GM21423 (cell line): ENCODE measurements around the gene SAC3D1.
"Not testable (repeated sequence)": the region's sequence is repeated elsewhere in the genome, so short reads cannot be mapped to it uniquely, and the experiment has no call there.

Experiments
- ATAC-seq: cut with Tn5 transposase; IDR thresholded peaks from one replicate; pipeline ENCODE4 v1.9.1; 2021; ENCODE audit warnings: mild to moderate bottlenecking, moderate library complexity; ENCODE audit not compliant: unreplicated experiment

SAC3D1 gene

GRCh38 chr11:65040847-65041622 is at the start of gene SAC3D1:
Gene SAC3D1 (plus strand): TSS chr11:65041210. CDS start chr11:65041293, 83 bp downstream.
- ATAC-seq = peak; percentile 85

- no peak for ATAC-seq
Measured at GRCh38 chr11:64994318-64994717, 46.7 kb upstream of the SAC3D1 start.

DNA sequence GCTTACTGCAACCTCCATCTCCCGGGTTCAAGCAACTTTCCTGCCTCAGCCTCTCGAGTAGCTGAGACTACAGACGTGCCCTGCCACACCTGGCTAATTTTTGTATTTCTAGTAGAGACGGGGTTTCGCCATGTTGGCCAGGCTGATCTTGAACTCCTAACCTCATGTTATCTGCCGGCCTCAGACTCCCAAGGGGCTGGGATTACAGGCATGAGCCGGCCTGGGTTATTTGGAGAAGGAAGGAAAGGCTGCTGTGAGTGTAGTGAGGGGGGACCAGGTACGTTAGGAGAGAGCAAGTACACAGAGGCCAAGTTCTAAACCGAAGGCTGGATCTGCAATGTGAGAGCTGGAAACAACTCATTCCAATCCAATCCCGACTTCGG is 44.7 kb upstream of the SAC3D1 start:
- ATAC-seq = no peak

DNA sequence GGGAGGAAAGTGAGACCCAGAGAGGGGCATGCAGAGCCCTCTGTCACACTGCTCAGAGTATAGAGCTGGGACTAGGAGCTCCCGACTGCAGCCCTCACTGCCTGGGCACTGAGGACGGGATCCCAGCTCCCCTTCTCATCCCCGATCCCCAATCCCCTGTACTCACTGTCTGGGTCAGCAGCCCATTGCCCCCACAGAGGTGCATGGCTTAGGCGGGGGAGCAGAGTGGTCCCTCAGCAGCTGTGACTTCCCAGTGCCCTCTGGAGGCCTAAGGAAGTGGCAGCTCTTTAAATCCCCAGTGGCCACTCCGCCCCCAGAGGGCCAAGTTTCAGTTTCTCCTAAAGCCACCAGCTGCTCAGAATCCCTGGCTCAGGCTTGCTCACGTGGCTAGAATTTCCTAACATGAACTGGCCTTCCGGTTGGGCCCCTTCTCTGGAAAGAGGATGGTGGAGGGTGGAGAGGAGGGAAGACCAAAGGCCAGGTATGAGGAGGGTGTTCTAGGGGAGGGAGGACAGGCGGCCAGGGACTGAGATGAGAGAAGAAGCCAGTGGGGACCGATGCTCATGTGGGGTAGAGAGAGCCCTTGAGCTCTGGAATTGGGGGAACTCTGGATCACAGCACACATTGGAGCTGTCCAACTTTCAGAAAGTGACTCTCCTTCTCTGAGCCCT is 44.2 kb upstream of the SAC3D1 start, which contains the start of gene BATF2:
Gene BATF2, minus strand, starts transcription at position 262 of the 671 bp plus-strand sequence. Its CDS starts 57 bp downstream, at position 205.
- ATAC-seq = no peak

- ATAC-seq = no peak
Measured at GRCh38 chr11:64998141-64998540, 42.9 kb upstream of the SAC3D1 start.

DNA sequence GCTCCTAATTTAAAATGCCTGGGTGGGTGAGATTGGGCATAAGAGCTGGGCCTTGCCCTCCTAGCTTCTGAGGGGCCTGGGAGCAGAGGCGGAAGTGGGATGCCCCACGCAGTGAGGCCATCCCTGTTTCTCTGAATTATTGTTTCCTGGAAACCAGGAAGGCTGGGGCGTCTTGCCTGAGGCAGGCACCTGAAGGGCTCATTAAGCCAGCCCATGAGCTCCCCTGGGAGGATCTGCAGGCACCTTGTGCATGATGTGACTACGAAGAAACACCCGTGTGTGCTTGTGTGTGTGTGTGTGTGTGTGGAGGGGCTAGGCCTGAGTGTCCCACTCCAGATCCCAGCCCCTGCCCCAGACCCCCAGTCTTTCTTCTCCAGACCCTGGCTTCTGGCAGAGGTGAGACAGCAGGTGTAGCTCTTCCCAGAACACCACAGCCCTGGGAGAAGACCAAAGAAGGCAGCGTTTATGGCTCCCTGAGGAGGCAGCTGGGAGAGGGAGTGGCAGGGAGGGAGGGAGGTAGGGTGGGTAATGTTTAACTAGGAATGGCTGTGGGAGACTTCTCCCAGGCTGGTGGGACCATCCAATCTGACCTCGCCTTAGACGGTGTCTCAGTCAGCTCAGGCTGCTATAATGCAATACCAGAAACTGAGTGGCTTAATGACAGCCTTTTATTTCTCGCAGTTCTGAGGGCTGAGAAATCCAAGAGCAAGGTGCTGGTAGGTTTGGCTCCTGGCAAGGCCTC is 42.1 kb upstream of the SAC3D1 start:
- no peak for ATAC-seq

GRCh38 chr11:64999478-64999877 is 41.5 kb upstream of the SAC3D1 start:
- ATAC-seq = no peak

DNA sequence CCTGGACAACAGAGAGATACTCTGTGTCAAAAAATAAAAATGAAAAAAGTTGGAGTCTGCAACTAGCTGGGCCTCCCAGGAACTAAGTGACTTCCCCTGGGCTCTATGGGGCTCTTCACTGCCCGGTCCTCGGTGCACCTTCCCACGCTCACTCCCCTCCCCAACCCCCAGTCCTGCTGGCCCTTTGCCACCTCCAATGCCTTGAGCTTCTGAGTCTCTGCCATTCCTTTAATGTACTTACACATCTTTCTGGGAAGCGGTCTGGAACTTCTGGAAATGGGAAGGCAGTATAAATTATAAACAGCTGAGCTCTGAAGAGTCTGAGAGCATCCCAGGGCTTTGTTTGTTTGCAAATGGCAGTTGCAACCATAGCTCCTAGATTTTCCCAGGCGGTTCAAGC is 38.3 kb upstream of the SAC3D1 start:
- ATAC-seq = no peak

- no peak for ATAC-seq
Measured at GRCh38 chr11:65003282-65003681, 37.7 kb upstream of the SAC3D1 start.

GRCh38 chr11:65003968-65004367 is 37.0 kb upstream of the SAC3D1 start:
- not testable (repeated sequence) for ATAC-seq

- no peak for ATAC-seq
Measured at GRCh38 chr11:65008016-65008415, 33.0 kb upstream of the SAC3D1 start.

- ATAC-seq = no peak
Measured at GRCh38 chr11:65008873-65009272, 32.1 kb upstream of the SAC3D1 start.

GRCh38 chr11:65013130-65013887 is 27.7 kb upstream of the SAC3D1 start:
- ATAC-seq = peak; percentile 39

GRCh38 chr11:65013888-65014725 is 26.9 kb upstream of the SAC3D1 start, which contains the start of gene ARL2:
Gene ARL2 (plus strand): TSS chr11:65014160. CDS start chr11:65014208, 48 bp downstream.
- peak; percentile 77 for ATAC-seq

DNA sequence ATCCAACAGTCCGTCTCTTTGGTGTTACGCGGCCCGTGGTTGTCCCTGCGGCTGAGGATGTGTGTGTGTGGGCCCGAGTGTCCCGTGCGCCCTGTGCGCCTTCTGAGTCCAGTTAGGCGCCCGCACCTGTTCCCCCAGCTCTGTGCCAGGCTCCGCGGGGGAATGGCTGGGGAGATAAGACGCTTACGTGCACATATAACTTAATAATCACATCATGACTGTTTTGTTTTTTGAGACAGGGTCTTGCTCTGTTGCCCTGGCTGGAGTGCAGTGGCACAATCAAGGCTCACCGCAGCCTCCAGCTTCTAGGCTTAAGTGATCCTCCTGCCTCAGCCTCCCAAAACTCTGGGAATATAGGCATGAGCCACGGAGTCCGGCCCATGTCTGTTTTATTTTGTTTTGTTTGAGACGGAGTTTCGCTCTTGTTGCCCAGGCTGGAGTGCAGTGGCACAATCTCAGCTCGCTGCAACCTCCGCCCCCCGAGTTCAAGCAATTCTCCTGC is 26.2 kb upstream of the SAC3D1 start:
- no peak for ATAC-seq

- no peak for ATAC-seq
Measured at GRCh38 chr11:65016705-65017104, 24.3 kb upstream of the SAC3D1 start.

DNA sequence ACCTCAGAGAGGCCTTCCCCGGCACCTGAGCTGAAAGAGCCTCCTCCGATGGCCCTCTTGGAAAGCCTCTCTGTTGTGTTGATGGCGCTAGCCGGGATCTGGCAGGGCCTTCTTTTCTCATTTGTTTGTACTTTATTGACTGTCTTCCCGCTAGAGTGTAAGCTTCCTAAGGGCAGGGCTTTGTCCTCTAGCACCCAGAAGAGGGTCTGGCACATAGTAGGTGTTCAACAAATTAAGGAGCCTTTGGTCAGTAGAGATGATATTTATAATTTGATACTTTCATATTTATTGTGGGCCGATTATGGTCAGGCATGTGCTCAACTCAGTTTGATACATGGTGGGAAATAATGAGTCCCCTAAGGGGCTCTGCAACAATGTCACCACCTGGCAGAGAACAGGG is 23.1 kb upstream of the SAC3D1 start:
- no peak for ATAC-seq

DNA sequence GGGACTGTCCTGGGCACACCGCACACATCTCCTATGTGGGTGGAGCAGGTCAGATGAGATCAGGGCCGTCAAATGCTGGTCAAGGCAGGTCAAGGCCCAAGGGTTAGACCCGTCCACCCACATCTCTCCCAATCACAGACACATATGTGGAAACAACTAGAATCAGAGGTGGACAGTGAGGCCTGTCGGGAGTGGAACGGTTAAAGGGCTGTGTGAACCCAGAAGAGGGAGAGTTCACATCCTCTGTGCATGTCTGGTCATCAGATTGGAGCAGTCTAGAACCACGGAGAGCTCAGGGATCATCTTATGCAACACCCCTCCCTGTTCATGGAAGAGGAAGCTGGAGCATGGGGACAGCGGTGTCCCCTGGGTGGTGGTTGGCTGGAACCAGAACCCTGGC is 21.2 kb upstream of the SAC3D1 start:
- ATAC-seq = no peak

GRCh38 chr11:65021003-65021402 is 20.0 kb upstream of the SAC3D1 start:
- no peak for ATAC-seq

- no peak for ATAC-seq
Measured at GRCh38 chr11:65021509-65021908, 19.5 kb upstream of the SAC3D1 start.
